Stimulated activated CD8-positive, alpha-beta memory T cell treated with anti-CD3 and anti-CD28 coated beads, Interleukin-4, amount 100 ng/mL, for 1 hour (primary cell): Measurements from ENCODE around the gene TOP1.

Experiments used
- DNase-seq, 2 donors: peaks; one replicate each; pipeline ENCODE4 v3.0.0-alpha.2; 2020; ENCODE audit warnings: low read depth in 2 of 2, low spot score in 1 of 2

TOP1 gene

GRCh38 chr20:41035207-41035606, 6.6 kb downstream of the TOP1 start:
- no peak for DNase-seq

DNA sequence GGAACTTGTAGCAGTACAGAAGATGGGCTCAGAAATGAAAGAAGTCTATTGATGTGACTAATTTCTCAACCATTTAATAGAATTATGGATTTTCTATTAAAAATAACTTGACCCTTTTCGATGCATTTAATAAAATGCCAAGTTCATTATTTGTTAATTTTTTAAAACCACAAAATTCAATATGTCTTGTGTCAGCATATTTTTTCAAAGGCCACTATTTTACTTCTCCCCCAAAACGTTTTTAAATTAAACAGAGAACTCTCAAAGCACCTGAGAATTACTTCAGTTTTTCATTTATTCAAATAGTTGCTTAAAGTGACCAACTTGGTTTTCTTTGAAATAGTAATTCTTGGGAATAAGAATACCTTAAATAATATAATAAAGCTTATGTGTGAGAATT, 8.6 kb downstream of the TOP1 start:
- no peak for DNase-seq

- DNase-seq: no peak
Observed at GRCh38 chr20:41038149-41038877, 9.7 kb downstream of the TOP1 start.

- no peak for DNase-seq
Observed at GRCh38 chr20:41038878-41039404, 10.3 kb downstream of the TOP1 start.

GRCh38 chr20:41040855-41041254, 12.2 kb downstream of the TOP1 start:
- DNase-seq: no peak

DNA sequence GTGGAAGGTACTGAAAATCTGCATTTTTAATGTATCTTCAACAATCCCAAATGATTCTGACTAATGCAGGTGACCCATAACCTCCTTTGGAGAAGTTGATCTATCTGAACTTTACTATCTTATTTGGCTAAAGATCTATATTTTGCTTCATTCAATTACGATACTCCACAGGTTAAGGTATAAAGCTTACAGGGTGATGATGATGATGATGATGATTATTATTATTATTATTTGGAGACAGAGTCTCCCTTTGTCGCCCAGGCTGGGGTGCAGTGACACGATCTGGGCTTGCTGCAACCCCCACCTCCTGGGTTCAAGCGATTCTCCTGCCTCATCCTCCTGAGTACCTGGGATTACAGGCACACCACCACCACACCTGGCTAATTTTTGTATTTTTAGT, 13.1 kb downstream of the TOP1 start:
- no peak for DNase-seq

DNA sequence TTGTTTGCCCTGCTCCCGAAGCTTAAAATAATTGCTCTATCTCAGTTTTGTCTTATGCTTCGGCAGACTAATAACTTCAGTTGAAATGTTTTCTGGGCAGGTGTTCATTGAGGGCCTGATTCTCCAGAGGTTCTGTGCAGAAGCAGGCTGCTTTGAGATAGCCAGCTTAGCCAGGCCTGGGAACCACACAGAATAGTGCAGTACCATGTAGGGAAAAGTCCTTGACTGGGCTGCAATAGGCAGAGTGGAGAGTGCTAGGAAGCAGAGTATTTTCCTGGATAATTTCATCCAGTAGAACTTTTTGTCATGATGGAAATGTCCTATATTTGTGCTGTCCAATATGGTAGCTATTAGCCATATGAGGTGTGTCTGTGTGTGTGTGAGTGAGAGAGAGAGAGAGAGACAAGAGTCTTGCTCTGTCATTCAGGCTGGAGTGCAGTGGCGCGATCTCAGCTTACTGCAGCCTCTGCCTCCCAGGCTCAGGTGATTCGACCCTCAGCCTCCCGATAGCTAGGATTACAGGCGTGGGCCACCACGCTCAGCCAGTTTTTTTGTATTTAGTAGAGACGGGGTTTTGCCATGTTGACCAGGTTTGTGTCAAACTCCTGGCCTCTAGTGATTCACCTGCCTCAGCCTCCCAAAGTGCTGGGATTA, 15.9 kb downstream of the TOP1 start:
- no peak for DNase-seq

DNA sequence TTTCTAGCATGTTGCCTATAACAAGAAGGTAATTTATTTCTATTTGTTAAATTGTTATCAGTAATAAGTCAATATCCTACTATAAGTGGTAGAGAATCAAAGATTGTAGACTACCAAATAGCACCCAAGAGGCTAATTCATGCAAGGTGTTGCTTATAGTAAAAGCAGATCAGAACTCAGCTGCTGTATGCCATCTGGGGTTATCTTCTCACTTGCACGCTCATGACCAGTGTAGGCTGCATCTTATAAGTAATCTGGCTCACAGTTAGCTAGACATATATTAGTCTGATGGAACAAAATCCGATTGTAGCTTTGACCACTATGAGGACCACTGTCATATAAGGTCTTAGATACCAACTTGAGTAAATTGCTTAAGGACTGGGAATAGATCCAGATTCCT, 17.0 kb downstream of the TOP1 start:
- DNase-seq: no peak

- DNase-seq: no peak
Observed at GRCh38 chr20:41046716-41047115, 18.1 kb downstream of the TOP1 start.

- no peak for DNase-seq
Observed at GRCh38 chr20:41047279-41047974, 18.8 kb downstream of the TOP1 start.

- DNase-seq: no peak
Observed at GRCh38 chr20:41047975-41048305, 19.3 kb downstream of the TOP1 start.

DNA sequence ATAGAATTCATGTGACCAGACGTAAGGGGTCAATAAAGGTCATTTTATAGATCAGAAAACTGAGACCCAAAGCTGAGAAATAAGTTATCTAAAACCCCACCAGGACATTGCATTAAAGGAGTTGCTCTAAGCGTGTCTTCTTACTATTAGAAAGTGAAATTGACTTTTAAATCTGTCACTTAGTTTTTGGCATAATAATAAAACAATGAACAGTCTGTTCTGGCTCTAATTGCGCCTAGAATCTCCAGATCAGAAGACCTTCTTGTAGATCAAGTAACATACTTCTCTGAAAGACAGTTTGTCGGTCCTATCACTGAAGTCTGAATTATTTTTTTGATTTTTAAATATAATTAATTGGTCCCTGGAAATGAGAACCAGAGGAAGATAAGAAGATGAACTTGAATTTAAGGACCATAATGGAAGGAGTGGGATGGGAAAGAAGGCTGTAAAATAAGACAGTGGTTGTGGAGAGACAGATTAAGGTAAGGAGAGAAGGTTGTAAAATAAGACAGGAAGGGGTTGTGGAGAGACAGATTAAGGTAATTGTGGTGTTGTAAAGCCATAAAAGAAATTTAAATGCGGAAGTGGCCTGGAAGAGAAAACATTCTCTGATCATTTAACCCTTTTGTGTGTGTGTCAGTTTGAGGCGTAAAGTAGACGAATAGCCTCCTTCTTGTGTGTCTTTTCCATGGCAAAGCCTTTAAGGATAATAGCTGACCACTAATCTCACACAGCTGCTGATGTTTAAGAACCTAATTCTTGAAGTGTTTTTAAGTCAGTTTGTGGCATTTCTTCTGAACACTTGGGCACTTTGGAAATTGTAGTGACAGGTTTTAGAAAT, 20.1 kb downstream of the TOP1 start:
- DNase-seq: no peak

DNA sequence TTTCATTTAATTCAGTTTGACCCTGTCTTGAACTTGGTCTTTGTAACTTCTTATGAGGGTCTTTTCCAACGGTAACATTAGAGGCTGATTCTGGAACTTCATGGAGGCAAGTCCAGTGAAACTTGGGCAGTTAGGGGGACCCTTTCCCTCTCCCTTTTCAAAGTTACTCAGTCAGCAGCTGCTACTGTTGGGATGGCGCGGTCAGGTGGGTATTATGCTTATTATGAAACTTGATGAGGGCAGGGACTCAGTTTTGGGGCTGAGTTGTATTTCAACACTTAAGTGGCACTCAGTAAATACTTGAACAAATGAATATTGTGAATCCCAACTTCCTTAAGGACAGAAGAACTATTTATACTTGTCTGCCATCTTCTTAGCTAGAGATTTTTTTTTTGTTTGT, 20.8 kb downstream of the TOP1 start:
- no peak for DNase-seq

- no peak for DNase-seq
Observed at GRCh38 chr20:41050361-41051008, 21.9 kb downstream of the TOP1 start.

DNA sequence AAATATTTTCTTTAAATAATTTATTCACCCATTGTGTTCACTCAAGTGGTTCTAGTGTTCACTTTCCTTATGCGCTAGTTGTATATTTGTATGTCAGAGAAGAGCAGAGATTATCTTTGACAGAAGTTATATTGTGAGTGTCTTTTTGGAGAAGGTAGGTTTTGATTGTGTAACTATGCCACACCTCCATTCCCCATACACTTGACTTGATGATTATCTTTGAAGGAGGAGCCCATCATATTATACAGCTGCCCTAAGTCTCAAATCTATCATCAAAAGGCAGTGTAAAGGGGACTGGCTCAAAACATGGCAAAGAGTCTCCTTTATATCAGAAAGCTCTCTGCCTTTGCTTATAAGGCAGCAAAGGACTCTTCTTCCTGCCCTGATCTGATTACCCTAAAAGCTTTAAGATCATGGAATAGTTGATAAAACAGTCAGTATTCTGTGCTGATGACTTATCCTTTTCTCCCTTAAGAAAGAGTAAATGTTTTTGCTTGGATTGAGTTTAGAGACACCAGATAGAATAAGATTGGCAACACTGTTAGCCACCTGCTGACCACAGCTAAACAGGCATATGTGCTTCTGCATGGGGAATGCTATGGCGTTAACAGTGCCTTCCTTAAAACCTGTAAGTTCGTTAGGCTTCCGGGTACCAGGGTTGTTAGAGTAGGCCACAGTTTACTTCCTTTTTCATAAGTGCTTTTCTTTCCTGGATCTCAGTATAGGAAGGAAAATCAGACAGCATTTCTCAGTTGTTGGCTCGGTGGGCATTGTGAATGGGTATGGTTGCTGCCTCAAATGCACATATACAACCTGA, 22.6 kb downstream of the TOP1 start:
- DNase-seq: no peak

DNA sequence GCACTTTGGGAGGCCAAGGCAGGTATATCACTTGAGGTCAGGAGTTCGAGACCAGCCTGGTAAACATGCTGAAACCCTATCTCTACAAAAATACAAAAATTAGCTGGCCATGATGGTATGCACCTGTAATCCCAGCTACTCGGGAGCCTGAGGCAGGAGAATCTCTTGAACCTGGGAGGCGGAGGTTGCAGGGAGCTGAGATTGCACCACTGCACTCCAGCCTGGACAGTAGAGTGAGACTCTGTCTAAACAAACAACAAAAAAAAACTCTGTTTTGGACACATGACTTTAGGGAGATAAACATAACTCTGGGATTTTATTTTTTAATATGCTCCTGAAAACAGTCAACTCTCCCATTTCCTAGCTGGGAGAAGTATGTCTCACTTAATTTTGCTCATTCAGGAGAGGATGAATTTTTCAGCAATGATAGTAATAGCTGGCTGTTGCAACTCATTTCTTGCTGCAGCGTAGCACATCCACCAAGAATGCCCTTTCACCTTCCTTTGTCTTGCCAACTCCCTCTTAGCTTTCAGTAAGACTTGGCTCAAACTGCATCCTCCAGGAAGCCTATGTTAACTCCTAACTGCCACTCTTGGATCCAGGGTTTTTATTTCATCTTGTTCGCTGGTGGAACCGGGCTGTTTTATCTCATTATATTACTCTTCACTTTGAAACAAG, 24.3 kb downstream of the TOP1 start:
- no peak for DNase-seq

- no peak for DNase-seq
Observed at GRCh38 chr20:41054070-41054846, 25.6 kb downstream of the TOP1 start.

- DNase-seq: no peak
Observed at GRCh38 chr20:41054847-41055230, 26.2 kb downstream of the TOP1 start.

DNA sequence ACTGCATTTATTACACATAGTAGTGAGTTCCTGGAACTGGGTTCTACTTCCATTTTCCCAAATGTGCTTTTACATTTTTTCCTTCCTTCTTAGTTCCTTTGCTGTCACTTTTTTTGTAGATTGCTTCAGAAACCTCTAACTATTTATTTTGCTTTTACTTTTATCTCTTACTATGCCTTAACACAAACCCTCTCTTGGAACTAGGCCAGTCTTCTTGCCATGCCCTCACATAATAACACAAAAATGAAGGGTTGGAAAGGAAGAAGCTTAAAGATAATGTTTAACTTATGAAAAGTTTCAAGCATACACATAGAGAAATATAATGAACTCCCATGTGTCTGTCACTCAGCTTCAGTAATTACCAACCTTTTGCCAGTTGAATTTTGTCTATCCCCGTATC, 27.1 kb downstream of the TOP1 start:
- no peak for DNase-seq
